Upper lobe of right lung (tissue), 1 donor: ENCODE results near the gene RCSD1. TPM values are rescaled to one million over a fixed set of nuclear protein-coding genes. Genes with fewer than 3 reads are reported as not detected.

Experiments used
- ATAC-seq: fragments of 200-7000 bp; cut with Tn5 transposase; one replicate; pipeline ENCODE4 v1.9.1; 2020; ENCODE audit warnings: mild to moderate bottlenecking, moderate library complexity
- DNase-seq: peaks from one replicate; pipeline ENCODE4 v3.0.0-alpha.2; 2020
- H3K27ac ChIP-seq: fragments of 200-600 bp; one replicate; pipeline ENCODE4 v1.8.0; 2022
- H3K27me3 ChIP-seq: fragments of 200-600 bp; one replicate; pipeline ENCODE4 v1.8.0; 2022; ENCODE audit warnings: mild to moderate bottlenecking
- H3K36me3 ChIP-seq: fragments of 200-600 bp; one replicate; pipeline ENCODE4 v1.8.0; 2022
- H3K4me1 ChIP-seq: fragments of 200-600 bp; one replicate; pipeline ENCODE4 v1.8.0; 2022
- H3K4me3 ChIP-seq: fragments of 200-600 bp; one replicate; pipeline ENCODE4 v1.8.0; 2022; ENCODE audit warnings: mild to moderate bottlenecking
- H3K9me3 ChIP-seq: fragments of 200-600 bp; one replicate; pipeline ENCODE4 v1.8.0; 2022
- CTCF ChIP-seq: fragments of 200-600 bp; IDR thresholded peaks from one replicate; pipeline ENCODE4 v1.8.0; 2022; ENCODE audit warnings: antibody characterized with exemption
- intact Hi-C: fragments of 100-400 bp; cut with DNase I; formaldehyde crosslinking; loops from one replicate; pipeline ENCODE4 v1.11.0; 2022
- total RNA-seq: library from RNA; stranded (reverse); fragmentation: NEBNext Ultra II Directional; extraction: Animal tissue kit (Norgen Biotek cat#: 25700); gene quantifications from one replicate; pipeline ENCODE4 v1.2.1, GENCODE V29; 2021
- donor health status: DM: no; HTN: yes; CAD: no; lungs with severe emphysema.

Gene RCSD1
- total RNA-seq, 1 donor from 2014 or later = 14.8 TPM

- Histone ChIP-seq H3K36me3 (peaks cover 9% of the 10 kb centered on the region), H3K4me3 (no peak overlapping the region), H3K9me3 (no peaks in the 10 kb centered on the region), H3K27ac (no peak overlapping the region), H3K27me3 (no peaks in the 10 kb centered on the region), H3K4me1 (peaks cover 23% of the 10 kb centered on the region)
- TF ChIP-seq CTCF = no peak
- no peak for ATAC-seq
- DNase-seq = no peak
- intact Hi-C loops = loop anchor here (10.0 kb wide), 1 partner anchor 69 kb away; no protein-coding TSS in a partner anchor
These were observed 96.0 kb downstream of the RCSD1 start for GRCh38 chr1:167726008-167726407.

GRCh38 chr1:167728818-167729410, 98.9 kb downstream of the RCSD1 start:
- ATAC-seq (no peak), DNase-seq (no peak)
- Histone ChIP-seq H3K27me3 (no peaks in the 10 kb centered on the region), H3K27ac (no peak overlapping the region), H3K4me1 (peaks cover 10% of the 10 kb centered on the region), H3K36me3 (peaks cover 9% of the 10 kb centered on the region), H3K4me3 (no peak overlapping the region), H3K9me3 (no peaks in the 10 kb centered on the region)
- TF ChIP-seq CTCF = no peak
- intact Hi-C loops = loop anchor here (10.0 kb wide), 1 partner anchor 66 kb away; no protein-coding TSS in a partner anchor

GRCh38 chr1:167734227-167734626, 104.2 kb downstream of the RCSD1 start:
- Histone ChIP-seq H3K4me3 (no peak overlapping the region), H3K27ac (no peak overlapping the region), H3K27me3 (no peaks in the 10 kb centered on the region), H3K36me3 (peaks cover 9% of the 10 kb centered on the region), H3K4me1 (no peaks in the 10 kb centered on the region), H3K9me3 (no peaks in the 10 kb centered on the region)
- DNase-seq = no peak
- ATAC-seq = no peak
- intact Hi-C loops = no loop called here
- no peak for TF ChIP-seq CTCF

GRCh38 chr1:167734841-167735240, 104.8 kb downstream of the RCSD1 start:
- intact Hi-C loops = no loop called here
- Histone ChIP-seq H3K4me3 (no peak overlapping the region), H3K4me1 (no peaks in the 10 kb centered on the region), H3K9me3 (no peaks in the 10 kb centered on the region), H3K36me3 (peaks cover 9% of the 10 kb centered on the region), H3K27me3 (no peaks in the 10 kb centered on the region), H3K27ac (no peak overlapping the region)
- no peak for TF ChIP-seq CTCF
- no peak for ATAC-seq
- no peak for DNase-seq

GRCh38 chr1:167737169-167737568, 107.1 kb downstream of the RCSD1 start:
- no peak for TF ChIP-seq CTCF
- H3K27ac ChIP-seq = no peak overlapping the region
- no peak overlapping the region for H3K4me3 ChIP-seq
- H3K9me3 ChIP-seq = no peaks in the 10 kb centered on the region
- H3K27me3 ChIP-seq = no peaks in the 10 kb centered on the region
- DNase-seq (no peak), ATAC-seq (no peak)
- intact Hi-C loops = no loop called here
- no peaks in the 10 kb centered on the region for H3K4me1 ChIP-seq
- H3K36me3 ChIP-seq = no peaks in the 10 kb centered on the region

GRCh38 chr1:167738158-167738557, 108.1 kb downstream of the RCSD1 start:
- DNase-seq (no peak), ATAC-seq (no peak)
- H3K27ac ChIP-seq = no peak overlapping the region
- intact Hi-C loops = no loop called here
- TF ChIP-seq CTCF = no peak
- no peaks in the 10 kb centered on the region for H3K9me3 ChIP-seq
- no peak overlapping the region for H3K4me3 ChIP-seq
- no peaks in the 10 kb centered on the region for H3K27me3 ChIP-seq
- H3K36me3 ChIP-seq = no peaks in the 10 kb centered on the region
- H3K4me1 ChIP-seq = peaks cover 4% of the 10 kb centered on the region
